ENCODE results near the gene BLTP3A. TPM values are rescaled to one million over a fixed set of nuclear protein-coding genes. Genes with fewer than 3 reads are reported as not detected.

Gene BLTP3A
- total and polyA plus RNA-seq, 2 of the 13 experiments (the other 11 are each of a cell fraction or from before 2014, with no cell fraction given), result 22.1 to 24.0 TPM

DNA sequence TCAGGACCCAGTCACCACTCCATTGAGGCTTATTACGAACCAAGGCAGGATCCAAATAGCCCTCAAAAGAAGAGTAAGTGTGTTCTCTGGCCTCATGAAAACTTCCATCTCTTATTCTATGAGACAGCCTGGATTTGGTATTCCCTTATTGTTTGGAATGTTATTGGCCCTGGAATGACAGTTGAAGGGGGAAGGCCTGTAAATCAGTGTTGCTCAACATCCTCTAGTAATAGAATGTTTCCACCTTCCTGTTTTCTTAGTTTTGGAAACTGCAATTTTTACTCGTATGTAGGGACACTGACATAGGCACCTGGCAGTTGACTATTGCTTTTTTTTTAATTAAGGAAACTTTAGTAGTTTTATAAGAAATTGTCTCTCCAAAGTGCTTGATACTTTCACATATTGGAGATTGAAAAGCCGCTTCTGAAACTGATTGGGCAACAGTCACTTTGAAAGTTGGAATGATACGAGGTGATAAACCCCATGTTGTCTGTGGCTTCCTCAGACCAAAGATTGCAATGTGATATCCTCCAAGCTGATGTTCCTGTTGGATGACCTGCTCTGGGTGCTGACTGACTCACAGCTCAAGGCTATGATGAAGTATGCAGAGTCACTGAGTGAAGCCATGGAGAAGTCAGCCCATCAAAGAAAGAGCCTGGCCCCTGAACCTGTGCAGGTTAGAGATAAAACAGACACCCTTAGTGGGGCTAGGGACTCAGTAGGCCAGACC, 43.1 kb downstream of the BLTP3A start:
- Histone ChIP-seq H3K4me2 (ENCODE audit: low read depth, low read length) (no peak overlapping the region), H3K4me3 (replicated peaks in 1 of 3; ENCODE audit: insufficient read depth in 1 of 3, low read depth in 2 of 3, low read length in 3 of 3) (no peak overlapping the region), H3K4me1 (ENCODE audit: insufficient read depth, low read length) (no peaks in the 10 kb centered on the region), H3K27me3 (ENCODE audit: control insufficient read depth in 1 of 2, insufficient read depth in 2 of 2, low read length in 2 of 2) (no peaks in the 10 kb centered on the region), H2AFZ (ENCODE audit: low read length) (no peak overlapping the region), H4K20me1 (ENCODE audit: insufficient read depth, low read length) (no peaks in the 10 kb centered on the region), H3K27ac (ENCODE audit: extremely low read length, insufficient read depth, low read length) (no peak overlapping the region), H3K79me2 (ENCODE audit: insufficient read depth, low read length) (no peaks in the 10 kb centered on the region), H3K9ac (ENCODE audit: insufficient read depth, low read depth, low read length) (no peak overlapping the region), H3K9me3 (ENCODE audit: low read length) (no peaks in the 10 kb centered on the region), H3K36me3 (replicated peaks in 1 of 2; ENCODE audit: control insufficient read depth in 1 of 2, insufficient read depth in 2 of 2, low read length in 2 of 2) (peaks cover 32 to 63% of the 10 kb centered on the region in 2 experiments)
- TF ChIP-seq BRD4 (CRISPR knock-in tag; IDR thresholded peaks at IDR 0.05), result no peak
- in situ Hi-C loops (cut with HindIII; ENCODE audit: extremely low pct_ligation_motif_present, low pct_unique_long_range_greater_than_20kb) (no loop called here), intact Hi-C loops (cut with micrococcal nuclease; ENCODE audit: unreplicated experiment) (no loop called here)
- 92% methylated on average over 4 of the region's 4 CpGs for whole genome bisulfite sequencing (ENCODE audit: low lambda C conversion rate)
- ATAC-seq (no peak; the same call in 2 of the 3 replicates), DNase-seq (ENCODE audit: low spot score) (no peak), FAIRE-seq (no peak)
- POLR2A ChIA-PET, result no interaction called here
- CTCF ChIA-PET (ENCODE audit: low intra/inter-chr PET ratio, low total read pairs), result no interaction called here
- no TSS peak for BruUV-seq (replicated peaks)

DNA sequence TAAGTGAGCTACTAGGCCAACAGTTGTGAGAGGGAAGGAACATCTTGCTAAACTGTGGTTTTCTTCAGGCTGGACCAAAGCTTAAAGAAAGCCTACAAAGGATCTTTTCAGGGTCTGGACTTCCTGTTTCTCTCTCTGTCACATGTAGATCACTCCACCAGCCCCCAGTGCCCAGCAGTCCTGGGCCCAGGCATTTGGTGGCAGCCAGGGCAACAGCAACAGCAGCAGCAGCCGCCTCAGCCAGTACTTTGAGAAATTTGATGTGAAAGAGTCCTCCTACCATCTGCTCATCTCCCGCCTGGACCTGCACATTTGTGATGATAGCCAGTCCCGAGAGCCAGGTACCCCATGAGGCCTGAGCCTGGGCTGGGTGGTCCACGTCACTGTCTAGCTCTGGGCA, 44.1 kb downstream of the BLTP3A start:
- no TSS peak for BruUV-seq (replicated peaks)
- H3K27ac ChIP-seq (ENCODE audit: extremely low read length, insufficient read depth, low read length), result no peak overlapping the region
- H3K4me3 ChIP-seq (replicated peaks in 1 of 3; ENCODE audit: insufficient read depth in 1 of 3, low read depth in 2 of 3, low read length in 3 of 3), result no peak overlapping the region
- no peaks in the 10 kb centered on the region for H3K9me3 ChIP-seq (ENCODE audit: low read length)
- H2AFZ ChIP-seq (ENCODE audit: low read length), result no peak overlapping the region
- ChIA-PET CTCF (ENCODE audit: low intra/inter-chr PET ratio, low total read pairs) (no interaction called here), POLR2A (no interaction called here)
- in situ Hi-C loops (cut with HindIII; ENCODE audit: extremely low pct_ligation_motif_present, low pct_unique_long_range_greater_than_20kb) (no loop called here), intact Hi-C loops (cut with micrococcal nuclease; ENCODE audit: unreplicated experiment) (no loop called here)
- no peaks in the 10 kb centered on the region for H4K20me1 ChIP-seq (ENCODE audit: insufficient read depth, low read length)
- H3K4me2 ChIP-seq (ENCODE audit: low read depth, low read length), result no peak overlapping the region
- no peak for FAIRE-seq
- H3K79me2 ChIP-seq (ENCODE audit: insufficient read depth, low read length), result no peaks in the 10 kb centered on the region
- H3K27me3 ChIP-seq (ENCODE audit: control insufficient read depth in 1 of 2, insufficient read depth in 2 of 2, low read length in 2 of 2), result no peaks in the 10 kb centered on the region
- peaks cover 32 to 65% of the 10 kb centered on the region in 2 experiments for H3K36me3 ChIP-seq (replicated peaks in 1 of 2; ENCODE audit: control insufficient read depth in 1 of 2, insufficient read depth in 2 of 2, low read length in 2 of 2)
- WGBS (ENCODE audit: low lambda C conversion rate), result 100% methylated on average over 3 of the region's 4 CpGs
- H3K4me1 ChIP-seq (ENCODE audit: insufficient read depth, low read length), result no peaks in the 10 kb centered on the region
- ATAC-seq, result no peak
- no peak for DNase-seq (ENCODE audit: low spot score)
- H3K9ac ChIP-seq (ENCODE audit: insufficient read depth, low read depth, low read length), result no peak overlapping the region
- TF ChIP-seq KDM4B (CRISPR knock-in tag; IDR thresholded peaks at IDR 0.05) (no peak), MEIS1 (CRISPR knock-in tag; IDR thresholded peaks at IDR 0.05; ENCODE audit: borderline replicate concordance) (no peak)
- TF ChIP-seq, protein P1, sequence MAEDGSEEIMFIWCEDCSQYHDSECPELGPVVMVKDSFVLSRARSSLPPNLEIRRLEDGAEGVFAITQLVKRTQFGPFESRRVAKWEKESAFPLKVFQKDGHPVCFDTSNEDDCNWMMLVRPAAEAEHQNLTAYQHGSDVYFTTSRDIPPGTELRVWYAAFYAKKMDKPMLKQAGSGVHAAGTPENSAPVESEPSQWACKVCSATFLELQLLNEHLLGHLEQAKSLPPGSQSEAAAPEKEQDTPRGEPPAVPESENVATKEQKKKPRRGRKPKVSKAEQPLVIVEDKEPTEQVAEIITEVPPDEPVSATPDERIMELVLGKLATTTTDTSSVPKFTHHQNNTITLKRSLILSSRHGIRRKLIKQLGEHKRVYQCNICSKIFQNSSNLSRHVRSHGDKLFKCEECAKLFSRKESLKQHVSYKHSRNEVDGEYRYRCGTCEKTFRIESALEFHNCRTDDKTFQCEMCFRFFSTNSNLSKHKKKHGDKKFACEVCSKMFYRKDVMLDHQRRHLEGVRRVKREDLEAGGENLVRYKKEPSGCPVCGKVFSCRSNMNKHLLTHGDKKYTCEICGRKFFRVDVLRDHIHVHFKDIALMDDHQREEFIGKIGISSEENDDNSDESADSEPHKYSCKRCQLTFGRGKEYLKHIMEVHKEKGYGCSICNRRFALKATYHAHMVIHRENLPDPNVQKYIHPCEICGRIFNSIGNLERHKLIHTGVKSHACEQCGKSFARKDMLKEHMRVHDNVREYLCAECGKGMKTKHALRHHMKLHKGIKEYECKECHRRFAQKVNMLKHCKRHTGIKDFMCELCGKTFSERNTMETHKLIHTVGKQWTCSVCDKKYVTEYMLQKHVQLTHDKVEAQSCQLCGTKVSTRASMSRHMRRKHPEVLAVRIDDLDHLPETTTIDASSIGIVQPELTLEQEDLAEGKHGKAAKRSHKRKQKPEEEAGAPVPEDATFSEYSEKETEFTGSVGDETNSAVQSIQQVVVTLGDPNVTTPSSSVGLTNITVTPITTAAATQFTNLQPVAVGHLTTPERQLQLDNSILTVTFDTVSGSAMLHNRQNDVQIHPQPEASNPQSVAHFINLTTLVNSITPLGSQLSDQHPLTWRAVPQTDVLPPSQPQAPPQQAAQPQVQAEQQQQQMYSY (CRISPR knock-in tag; IDR thresholded peaks at IDR 0.05), result no peak
- TF ChIP-seq, protein P2, sequence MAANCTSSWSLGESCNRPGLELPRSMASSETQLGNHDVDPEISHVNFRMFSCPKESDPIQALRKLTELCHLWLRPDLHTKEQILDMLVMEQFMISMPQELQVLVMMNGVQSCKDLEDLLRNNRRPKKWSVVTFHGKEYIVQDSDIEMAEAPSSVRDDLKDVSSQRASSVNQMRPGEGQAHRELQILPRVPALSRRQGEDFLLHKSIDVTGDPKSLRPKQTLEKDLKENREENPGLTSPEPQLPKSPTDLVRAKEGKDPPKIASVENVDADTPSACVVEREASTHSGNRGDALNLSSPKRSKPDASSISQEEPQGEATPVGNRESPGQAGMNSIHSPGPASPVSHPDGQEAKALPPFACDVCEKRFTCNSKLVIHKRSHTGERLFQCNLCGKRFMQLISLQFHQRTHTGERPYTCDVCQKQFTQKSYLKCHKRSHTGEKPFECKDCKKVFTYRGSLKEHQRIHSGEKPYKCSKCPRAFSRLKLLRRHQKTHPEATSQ (CRISPR knock-in tag; IDR thresholded peaks at IDR 0.05; ENCODE audit: borderline replicate concordance), result no peak
- TF ChIP-seq, protein P3, sequence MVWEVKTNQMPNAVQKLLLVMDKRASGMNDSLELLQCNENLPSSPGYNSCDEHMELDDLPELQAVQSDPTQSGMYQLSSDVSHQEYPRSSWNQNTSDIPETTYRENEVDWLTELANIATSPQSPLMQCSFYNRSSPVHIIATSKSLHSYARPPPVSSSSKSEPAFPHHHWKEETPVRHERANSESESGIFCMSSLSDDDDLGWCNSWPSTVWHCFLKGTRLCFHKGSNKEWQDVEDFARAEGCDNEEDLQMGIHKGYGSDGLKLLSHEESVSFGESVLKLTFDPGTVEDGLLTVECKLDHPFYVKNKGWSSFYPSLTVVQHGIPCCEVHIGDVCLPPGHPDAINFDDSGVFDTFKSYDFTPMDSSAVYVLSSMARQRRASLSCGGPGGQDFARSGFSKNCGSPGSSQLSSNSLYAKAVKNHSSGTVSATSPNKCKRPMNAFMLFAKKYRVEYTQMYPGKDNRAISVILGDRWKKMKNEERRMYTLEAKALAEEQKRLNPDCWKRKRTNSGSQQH (CRISPR knock-in tag; IDR thresholded peaks at IDR 0.05; ENCODE audit: low read depth), result no peak
- TF ChIP-seq, protein P4, sequence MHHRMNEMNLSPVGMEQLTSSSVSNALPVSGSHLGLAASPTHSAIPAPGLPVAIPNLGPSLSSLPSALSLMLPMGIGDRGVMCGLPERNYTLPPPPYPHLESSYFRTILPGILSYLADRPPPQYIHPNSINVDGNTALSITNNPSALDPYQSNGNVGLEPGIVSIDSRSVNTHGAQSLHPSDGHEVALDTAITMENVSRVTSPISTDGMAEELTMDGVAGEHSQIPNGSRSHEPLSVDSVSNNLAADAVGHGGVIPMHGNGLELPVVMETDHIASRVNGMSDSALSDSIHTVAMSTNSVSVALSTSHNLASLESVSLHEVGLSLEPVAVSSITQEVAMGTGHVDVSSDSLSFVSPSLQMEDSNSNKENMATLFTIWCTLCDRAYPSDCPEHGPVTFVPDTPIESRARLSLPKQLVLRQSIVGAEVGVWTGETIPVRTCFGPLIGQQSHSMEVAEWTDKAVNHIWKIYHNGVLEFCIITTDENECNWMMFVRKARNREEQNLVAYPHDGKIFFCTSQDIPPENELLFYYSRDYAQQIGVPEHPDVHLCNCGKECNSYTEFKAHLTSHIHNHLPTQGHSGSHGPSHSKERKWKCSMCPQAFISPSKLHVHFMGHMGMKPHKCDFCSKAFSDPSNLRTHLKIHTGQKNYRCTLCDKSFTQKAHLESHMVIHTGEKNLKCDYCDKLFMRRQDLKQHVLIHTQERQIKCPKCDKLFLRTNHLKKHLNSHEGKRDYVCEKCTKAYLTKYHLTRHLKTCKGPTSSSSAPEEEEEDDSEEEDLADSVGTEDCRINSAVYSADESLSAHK (CRISPR knock-in tag; IDR thresholded peaks at IDR 0.05; ENCODE audit: borderline replicate concordance), result no peak

All from HepG2 (cell line).